NCI-H2227 treated with DMSO at 0.1 percent for 48 hours (cell line): ENCODE data around the gene EIF2S2.

Experiments
- DNase-seq: peaks from one replicate; lab custom pipeline; 2025; lab: John Stamatoyannopoulos, UW

Gene EIF2S2

DNA sequence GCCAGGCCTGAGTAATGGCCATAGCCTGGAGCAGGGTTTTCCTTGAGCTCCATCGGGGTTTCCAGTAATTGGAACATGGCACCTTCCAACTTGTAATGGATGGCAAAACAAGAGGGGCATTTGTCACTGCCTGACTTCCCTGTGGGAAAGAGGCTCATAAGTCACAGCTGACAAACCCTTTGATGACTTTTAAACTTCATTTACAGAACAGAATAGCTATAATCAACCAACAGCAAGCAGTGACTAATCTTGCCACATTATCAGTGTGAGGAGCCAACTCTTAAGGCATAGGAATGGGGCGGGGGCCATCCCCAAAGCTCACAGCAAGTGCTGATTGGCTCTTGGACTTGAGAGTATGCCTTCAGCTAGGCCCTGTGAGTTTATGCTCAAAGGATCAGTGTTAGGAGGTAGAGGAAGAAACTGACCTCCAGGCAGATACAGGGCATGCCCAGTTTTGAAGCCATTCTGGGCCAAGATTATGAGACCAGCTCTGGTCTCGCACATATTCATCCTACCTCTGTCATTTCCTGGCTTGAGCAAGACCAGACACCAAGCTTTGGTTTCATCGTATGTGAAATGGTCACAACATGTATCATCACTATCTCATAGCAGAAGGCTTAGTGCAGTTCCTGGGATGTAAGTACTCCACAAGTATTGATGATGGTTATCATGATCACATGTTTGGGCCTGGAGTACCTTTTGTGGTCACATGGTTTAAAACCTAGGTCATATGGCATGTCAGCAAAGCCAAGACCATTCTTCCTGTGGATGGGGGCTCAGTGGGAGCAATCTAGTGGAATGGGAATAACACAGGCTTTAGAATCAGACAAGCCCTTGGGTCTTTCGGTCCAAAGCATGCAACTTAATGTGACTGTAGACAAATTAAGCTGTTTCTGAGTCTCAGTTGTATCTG, 49.2 kb downstream of the EIF2S2 start:
- no peak for DNase-seq

DNA sequence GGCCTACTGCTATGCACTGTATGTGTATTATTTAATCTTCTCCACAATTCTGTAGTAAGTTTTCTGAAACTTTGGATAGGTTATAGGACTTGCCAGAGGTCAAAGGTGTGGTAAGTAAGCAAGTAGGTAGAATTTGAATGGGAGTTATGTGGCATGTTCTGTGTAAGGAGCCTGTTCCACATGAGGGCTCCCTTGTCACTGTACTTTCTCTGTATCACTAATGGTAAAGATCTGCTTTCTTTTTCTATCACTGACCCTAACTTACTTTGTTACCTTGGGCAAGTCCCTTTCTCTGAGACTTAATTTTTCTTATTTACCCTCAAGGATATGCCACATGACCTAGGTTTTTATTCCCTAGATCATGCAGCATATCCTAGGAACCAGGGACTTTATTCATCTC, 50.3 kb downstream of the EIF2S2 start:
- DNase-seq: no peak

DNA sequence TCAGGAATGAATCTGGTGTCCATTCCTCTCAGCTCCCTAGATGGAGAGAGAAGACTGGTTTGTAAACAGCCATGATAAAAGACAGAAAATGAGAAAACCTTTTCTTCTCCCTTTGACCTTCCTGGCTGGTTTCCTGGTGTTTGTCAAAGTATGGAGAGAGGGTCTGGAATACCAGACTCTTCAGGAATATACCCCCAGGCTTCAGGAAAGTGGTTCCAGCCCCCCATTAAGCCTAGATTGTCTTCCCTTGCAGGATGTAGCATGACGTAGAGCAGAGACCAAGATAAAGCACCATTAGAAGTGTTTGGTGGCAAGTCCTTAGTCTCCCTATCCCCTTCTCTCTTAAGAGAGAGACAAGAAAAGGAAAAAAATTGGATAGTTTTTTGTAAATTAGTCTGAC, 51.1 kb downstream of the EIF2S2 start:
- DNase-seq: no peak

DNA sequence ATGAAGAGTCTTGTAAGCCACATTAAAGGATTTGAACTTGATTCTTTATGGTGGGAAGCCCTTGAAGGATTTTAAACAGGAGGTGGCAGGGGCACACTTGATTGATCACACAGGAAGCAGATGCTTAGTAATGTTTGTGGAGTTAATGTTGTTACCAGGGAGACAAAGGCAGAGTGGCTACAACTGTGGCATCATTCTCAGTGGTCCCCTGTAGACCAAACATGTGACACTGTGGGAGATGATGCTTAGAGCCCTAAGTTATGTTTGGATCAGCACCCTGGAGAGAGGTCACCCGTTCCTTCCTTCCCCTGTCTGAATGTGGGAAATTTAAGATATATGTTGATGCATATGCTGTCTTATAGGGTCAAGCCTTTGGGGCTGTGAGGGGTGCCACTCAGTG, 53.2 kb downstream of the EIF2S2 start:
- DNase-seq: no peak

DNA sequence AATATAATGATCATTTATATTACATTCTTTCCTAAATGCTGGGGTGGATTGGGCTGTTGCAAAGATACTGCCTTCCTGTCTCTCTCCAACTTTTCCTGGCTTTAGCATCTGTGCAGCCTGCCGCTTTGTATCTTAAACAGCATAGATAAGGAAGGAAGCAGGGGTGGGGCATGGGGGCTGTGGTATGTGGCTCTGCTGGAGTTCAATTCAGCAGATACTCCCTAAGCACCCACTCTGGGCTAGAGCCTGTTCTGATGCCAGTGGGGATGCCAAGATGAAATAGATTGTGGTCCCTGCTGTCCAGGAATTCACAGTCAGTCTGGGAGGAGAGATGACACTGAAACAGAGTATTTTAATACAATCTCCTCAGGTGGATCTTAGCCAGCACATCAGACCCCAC, 56.8 kb downstream of the EIF2S2 start:
- DNase-seq: no peak

DNA sequence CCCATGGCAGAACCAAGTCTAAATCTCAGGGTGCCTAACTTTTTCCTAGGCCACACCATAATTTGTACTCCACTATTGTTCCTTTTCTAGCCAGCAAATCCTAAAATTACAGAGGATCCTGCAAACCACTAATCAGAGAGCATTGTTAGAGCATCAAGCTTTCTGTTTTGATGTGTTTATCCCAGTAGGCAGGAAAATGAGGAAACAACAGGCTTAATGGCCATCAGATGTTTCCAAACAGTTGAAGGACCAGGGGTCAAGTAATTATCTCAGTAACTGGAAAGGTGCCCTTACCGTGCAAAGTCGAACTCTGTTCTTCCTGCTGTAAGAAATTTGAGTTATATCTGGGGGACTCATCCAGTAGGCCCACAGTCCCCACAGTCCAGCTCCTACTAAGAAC, 59.6 kb downstream of the EIF2S2 start:
- peak; percentile 88 for DNase-seq

DNA sequence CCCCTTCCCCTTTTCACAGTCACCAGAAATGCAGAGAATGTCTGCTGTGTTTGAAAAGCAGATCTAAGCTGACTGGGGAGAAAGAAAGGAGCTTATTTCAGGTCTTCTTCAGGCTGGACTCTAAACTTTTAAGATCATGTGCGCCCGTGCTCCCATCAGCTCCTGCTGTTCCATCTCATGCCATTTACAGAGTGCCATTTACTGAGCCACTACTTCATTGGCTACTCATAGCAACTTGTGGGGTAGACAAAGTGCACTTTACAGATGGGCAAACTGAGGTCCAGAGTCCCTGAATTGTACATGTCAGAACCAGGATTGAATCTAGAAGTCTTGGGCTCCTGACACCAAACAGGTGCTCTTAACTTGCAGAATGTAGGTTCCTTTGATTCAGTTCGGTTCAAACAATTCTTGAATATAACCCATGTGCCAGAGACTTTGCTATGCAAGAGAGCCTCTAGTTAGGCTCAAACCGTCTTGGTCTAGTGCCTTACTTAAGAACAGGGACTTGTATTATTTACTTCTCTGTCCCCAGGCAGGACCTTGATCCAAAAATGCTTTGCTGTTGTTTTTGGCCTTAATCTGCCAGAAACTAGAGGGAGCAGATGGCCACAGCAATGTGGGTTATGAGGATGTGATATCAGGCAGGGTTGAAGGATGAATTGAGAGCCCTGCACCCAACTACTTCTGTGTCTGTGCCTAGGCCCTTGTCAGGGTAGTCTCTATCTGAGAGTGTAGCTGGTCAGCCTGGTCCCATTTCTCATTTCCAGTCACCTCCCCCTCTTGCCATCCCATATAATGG, 61.9 kb downstream of the EIF2S2 start:
- DNase-seq: no peak

DNA sequence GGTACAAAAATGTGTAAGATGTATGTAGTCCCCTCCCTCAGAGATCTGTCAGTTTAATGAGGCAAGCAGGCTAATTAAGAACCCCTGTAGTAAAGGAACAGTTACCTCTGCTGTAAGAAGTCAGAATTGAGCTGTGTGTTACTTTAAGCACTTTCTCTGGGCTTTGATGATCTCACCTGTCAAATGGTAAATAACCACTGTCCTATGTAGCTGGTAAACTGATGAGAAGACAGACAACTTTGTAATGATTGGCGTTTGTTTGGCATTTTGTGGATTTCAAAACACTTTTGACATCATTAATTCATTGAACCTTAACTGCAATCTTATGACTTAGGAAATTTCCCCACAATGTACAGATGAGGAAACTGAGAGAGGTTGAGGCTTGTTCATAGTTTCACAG, 62.7 kb downstream of the EIF2S2 start:
- DNase-seq: no peak

DNA sequence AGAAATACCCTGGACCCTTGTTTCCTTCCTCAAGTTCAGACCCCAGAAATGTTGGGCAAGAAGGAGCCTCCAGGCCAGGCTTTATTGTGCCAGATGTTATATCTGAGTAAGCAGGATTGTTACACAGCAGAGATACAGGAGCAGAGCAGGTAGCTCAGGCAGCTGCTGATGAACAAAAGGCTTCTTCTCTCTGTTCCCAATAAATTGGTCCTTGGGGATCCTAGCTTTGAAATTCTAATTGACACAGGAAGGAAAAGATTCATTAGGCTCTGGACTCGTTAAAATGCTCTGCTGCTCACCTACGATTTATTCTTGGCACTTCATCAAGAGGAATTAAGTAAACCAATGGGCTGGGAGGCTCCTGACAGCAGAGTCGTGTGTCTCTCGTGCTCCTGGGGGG, 64.1 kb downstream of the EIF2S2 start:
- no peak for DNase-seq

DNA sequence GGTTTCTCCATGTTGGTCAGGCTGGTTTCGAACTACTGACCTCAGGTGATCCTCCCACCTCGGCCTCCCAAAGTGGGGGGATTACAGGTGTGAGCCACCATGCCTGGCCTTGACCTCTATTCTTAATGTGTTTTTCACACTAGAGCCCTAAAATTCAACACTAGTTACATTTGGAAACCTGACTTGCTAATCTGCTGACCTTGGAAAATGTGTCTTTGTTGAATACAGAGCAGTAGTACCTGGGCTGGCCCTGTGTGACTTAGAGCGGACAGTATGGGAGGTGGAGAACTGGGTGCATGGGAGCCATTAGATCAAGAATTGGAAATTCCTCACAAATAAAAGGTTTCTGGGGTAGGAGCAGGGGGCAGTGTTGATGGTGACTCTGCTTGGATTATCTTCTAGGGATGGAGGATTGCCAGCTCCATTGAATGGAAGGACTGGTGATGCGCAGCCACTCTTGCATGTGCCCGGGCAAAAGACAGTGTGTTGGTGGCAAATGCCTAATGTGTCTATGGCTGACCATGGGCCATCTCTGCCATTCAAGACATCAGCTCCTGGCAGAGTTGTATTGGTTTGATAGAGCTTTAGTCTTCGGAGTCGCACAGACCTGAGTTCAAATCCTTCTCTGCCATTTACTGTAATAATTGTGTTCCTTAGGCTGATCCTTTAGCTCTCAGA, 64.9 kb downstream of the EIF2S2 start:
- DNase-seq: no peak

DNA sequence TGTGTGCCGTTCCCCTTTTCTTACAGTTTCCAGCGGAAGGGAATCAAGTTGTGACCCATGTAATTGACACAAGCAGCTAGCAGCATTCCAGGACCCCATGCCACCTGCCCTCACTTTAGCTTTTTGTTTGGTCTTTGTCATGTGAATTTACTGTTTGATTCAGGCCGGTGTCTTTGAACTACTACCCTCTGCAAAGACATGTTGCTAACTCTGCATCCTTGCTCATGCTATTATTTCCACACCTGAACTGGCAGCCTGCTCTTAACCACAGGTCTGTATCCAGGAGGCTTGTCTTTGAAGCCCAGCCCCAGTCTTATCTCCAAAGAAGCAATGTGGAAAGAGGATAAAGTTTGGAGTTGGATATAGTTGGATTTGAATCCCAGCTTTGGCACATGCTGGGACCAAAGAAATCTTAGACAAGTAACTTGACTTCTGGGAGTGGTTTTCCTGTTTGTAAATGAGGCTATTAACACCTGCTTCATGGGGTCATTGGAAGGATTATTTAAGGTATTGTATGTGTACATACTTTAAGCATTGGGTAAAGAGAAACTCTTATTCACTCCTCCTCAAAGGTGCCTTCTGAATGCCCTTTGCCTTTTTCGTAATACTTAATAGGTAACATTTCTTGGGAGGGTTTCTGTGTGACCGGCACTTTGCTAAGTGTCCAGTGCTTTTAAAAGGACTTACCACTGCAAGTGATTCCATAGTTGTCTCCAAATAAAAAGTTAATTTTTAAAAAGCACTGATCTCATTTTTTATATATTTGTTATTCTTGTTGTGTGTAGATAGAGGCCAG, 65.9 kb downstream of the EIF2S2 start:
- no peak for DNase-seq

DNA sequence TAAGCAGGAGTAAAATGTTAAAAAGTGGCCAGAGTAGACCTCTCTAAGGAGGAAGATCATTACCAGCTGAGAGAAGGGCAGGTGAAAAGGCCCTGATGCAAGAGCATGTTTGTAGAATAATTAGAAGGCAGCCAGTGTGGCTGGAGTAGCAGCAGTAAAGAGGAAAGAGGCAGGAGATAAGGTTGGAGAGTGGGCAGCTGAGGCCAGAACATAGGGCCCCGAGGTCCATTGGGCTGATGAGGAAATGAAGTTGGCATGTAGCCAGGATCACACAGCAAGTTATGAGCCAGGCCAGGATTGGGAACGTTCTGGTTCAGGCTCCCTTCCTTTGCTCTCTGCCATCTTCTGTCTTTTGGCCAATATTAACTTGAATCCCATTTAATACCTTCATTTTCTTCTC, 66.7 kb downstream of the EIF2S2 start:
- DNase-seq: no peak

DNA sequence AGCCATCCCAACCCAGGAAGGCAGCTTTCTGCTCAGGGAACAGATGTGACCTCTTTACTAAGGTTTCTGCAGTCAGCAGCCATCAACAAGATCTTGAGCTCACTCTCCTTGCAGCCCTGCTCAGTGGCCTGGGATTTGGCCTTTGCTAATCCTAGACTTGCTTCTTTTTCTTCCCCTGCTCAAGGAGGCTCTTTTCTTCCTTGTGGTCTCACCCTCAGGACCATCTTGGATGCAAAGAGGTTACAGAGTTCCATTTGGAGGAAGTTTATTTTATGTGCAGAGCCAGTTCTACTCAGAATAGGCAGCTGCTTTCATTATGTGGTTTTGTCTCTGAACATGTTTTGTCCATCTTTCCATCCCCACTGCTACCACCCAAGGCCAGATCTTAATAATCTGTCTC, 69.0 kb downstream of the EIF2S2 start:
- DNase-seq: no peak

DNA sequence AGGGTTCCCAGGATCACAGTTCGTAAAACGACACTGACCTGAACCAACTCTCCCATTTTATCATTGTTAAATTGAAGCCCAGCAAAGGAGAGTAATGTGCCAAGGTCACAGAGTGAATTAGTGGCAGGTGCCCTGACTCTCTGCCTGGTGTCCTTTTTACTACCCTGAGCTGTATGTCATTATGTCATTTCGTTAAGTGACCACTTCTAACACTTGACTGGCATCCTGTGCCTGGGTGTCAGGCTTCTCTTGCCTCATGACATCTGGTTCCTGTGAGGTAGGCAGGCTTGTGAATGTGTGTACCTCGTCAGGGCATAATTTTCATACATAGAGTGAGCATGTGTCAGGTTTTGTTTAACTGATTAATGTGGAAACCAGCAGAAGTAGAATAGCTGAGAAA, 69.8 kb downstream of the EIF2S2 start:
- peak; percentile 10 for DNase-seq

DNA sequence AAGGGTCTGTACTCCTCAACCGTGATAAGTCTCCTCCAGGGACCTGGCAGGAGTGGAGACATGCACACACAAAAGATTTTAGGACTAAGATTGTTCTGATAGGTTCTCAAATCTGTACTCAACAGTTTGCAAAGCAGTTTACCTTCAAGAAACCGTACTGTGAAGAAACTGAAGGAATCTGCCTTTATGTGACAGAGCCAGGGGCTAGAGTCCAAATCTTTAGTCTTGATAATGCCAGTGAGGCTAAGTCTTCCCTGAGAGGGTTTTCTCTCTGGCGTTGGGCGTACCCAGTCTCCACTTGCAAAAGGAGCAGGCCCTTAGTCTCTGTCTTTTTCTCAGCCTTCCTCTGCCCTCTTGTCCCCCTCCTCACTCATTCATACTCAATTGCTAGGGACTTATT, 70.8 kb downstream of the EIF2S2 start:
- DNase-seq: no peak

DNA sequence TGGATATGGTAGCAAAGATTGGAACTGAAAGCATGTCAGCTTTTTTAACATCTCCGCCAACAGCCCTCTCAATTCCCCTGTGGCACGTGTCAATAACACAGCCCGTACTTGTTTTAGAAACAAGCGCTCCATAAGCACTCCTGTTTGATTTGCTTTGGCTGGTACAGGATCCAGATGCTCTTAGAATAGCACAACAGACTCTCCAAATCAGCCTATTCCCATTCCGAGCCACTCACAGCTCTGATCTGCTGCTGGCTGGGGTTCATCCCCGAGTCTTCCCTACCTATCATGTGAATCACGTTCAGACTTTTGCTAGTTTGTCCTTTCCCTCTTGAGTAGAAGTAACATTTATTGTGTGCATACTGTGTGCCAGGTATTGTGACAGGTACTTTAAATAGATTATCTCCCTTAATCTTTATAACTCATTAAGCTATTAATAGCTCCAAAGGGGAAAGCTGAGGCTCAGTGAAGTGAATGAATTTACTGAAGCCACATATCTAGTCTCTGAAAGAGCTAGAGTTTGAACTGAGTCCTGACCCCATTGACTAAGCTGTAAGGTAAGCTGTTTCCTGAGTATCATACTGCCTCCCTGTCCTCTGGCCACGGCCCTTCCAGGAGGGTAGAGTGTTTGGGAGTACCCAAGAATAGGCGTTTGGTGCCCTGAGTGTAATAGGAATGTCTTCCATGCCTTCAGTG, 71.6 kb downstream of the EIF2S2 start:
- no peak for DNase-seq
